GM18498 (cell line): ENCODE results near the gene HLA-DRA.

Experiments
- ATAC-seq: cut with Tn5 transposase; IDR thresholded peaks from one replicate; pipeline ENCODE4 v1.9.1; 2021; ENCODE audit warnings: mild to moderate bottlenecking, moderate library complexity; ENCODE audit not compliant: unreplicated experiment

Gene HLA-DRA

GRCh38 chr6:32473376-32474348, 34.0 kb downstream of the HLA-DRA start:
- peak; percentile 96 for ATAC-seq

GRCh38 chr6:32475392-32476206, 35.9 kb downstream of the HLA-DRA start:
- no peak for ATAC-seq

- no peak for ATAC-seq
Measured at GRCh38 chr6:32483968-32484613, 44.4 kb downstream of the HLA-DRA start.

GRCh38 chr6:32484614-32484998, 44.9 kb downstream of the HLA-DRA start:
- no peak for ATAC-seq

GRCh38 chr6:32488083-32488482, 48.4 kb downstream of the HLA-DRA start:
- no peak for ATAC-seq

- no peak for ATAC-seq
Measured at GRCh38 chr6:32491700-32492099, 52.0 kb downstream of the HLA-DRA start.

GRCh38 chr6:32492351-32492750, 52.7 kb downstream of the HLA-DRA start:
- no peak for ATAC-seq
